Natural killer cell (primary cell): ENCODE measurements around the gene PEX7. TPM values are rescaled to one million over a fixed set of nuclear protein-coding genes. Genes with fewer than 3 reads are reported as not detected.

ENCODE experiments used
- ATAC-seq, 3 donors: fragments of 150-1000 bp in 2 of 3; fragments of 200-7000 bp in 1 of 3; cut with Tn5 transposase; 1 replicate in 1 of 3; 2 replicates in 2 of 3; pipeline ENCODE4 v1.10.0; 2021; ENCODE audit warnings: mild to moderate bottlenecking in 2 of 3, moderate library complexity in 2 of 3
- DNase-seq, 2 donors: peaks; one replicate each; pipeline versions ENCODE4 v3.0.0 to v3.0.0-alpha.2; 2013 to 2021; ENCODE audit warnings: mixed read lengths in 1 of 2
- H3K27ac ChIP-seq: one replicate; pipeline ENCODE4 v1.5.1; 2013; ENCODE audit warnings: mild to moderate bottlenecking, low read length
- H3K27me3 ChIP-seq: one replicate; pipeline ENCODE4 v1.6.1; 2013; ENCODE audit warnings: low read length; ENCODE audit not compliant: control insufficient read depth, insufficient read depth
- H3K36me3 ChIP-seq: one replicate; pipeline ENCODE4 v1.6.1; 2013; ENCODE audit warnings: low read length; ENCODE audit not compliant: control insufficient read depth, insufficient read depth
- H3K4me1 ChIP-seq: one replicate; pipeline ENCODE4 v1.6.1; 2013; ENCODE audit warnings: low read length; ENCODE audit not compliant: control insufficient read depth, insufficient read depth
- H3K4me3 ChIP-seq: one replicate; pipeline ENCODE4 v1.5.1; 2013; ENCODE audit warnings: low read length
- H3K9me3 ChIP-seq: one replicate; pipeline ENCODE4 v1.6.1; 2013; ENCODE audit warnings: low read length; ENCODE audit not compliant: control insufficient read depth, insufficient read depth
- H3K27ac Mint-ChIP-seq, 2 donors: one replicate each; pipeline ENCODE4 v1.8.0; 2022; ENCODE audit warnings: mild to moderate bottlenecking in 2 of 2, mixed read lengths in 2 of 2, moderate library complexity in 1 of 2
- H3K27me3 Mint-ChIP-seq, 2 donors: one replicate each; pipeline ENCODE4 v1.8.0; 2022; ENCODE audit warnings: low read depth in 2 of 2, mixed read lengths in 2 of 2
- H3K36me3 Mint-ChIP-seq: one replicate; pipeline ENCODE4 v1.8.0; 2022; ENCODE audit warnings: mixed read lengths
- H3K4me1 Mint-ChIP-seq, 2 donors: one replicate each; pipeline ENCODE4 v1.8.0; 2022; ENCODE audit warnings: mixed read lengths in 2 of 2
- H3K4me3 Mint-ChIP-seq: one replicate; pipeline ENCODE4 v1.8.0; 2022; ENCODE audit warnings: mild to moderate bottlenecking, moderate library complexity, mixed read lengths
- H3K9me3 Mint-ChIP-seq, 2 donors: one replicate each; pipeline ENCODE4 v1.8.0; 2022; ENCODE audit warnings: mixed read lengths in 2 of 2
- WGBS: methylation state at CpG from one replicate; pipeline ENCODE4 v1.1.7; 2013; ENCODE audit warnings: missing lambda C conversion rate; ENCODE audit not compliant: insufficient coverage; 5-methylcytosine and 5-hydroxymethylcytosine counted together
- intact Hi-C: fragments of 100-400 bp; cut with micrococcal nuclease; formaldehyde crosslinking; loops from one replicate; pipeline ENCODE4 v1.14.2; 2022
- total RNA-seq, 4 donors: library from RNA; stranded (reverse); fragments of 120-200 nt in 1 of 4; gene quantifications; one replicate each; pipeline versions ENCODE4 v1.2.3 to v1.2.4, GENCODE V29; 2013 to 2022
- TF ChIP-seq, protein P1 (sequence below): fragments of 200-600 bp; IDR thresholded peaks from one replicate; pipeline ENCODE4 v1.8.0; 2022; ENCODE audit warnings: antibody characterized with exemption

The PEX7 gene
- total RNA-seq, 3 donors from 2014 or later (not counting 1 experiment from before 2014, with no cell fraction given), result 2.4 to 3.6 (median 2.5) TPM

DNA sequence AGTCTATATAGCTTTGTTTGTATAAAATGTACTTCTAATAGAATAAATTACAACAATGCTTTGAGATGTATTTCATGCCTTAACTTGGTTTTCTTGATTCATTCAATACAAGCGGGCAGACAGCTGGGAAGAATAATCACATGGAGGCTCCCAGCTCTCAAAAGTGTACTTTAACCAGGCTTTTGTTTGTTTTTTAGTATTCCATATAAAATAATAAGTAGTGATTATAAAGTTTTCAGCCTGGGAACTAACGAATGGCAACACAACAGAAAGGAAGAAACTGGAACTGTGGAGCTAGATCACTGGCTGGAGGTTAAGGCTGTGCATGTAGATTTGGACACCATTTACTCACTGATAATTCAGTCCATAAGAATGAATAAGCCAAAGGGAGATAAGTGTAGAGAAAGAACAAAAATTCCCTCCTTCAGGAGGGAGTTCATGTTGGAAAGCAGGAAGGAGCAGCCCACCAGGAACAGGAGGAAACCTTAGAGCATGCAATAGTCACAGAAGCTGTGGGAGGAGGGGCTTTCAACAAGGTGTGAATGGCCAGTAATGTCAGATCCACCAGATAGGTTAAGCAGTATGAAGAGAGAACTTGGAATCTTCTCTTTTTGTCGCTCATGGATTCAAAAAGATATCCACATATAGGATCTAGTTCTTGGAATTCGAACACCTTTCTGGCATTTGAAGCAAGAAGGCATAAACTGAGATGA is 58.5 kb downstream of the PEX7 start:
- TF ChIP-seq, protein P1, sequence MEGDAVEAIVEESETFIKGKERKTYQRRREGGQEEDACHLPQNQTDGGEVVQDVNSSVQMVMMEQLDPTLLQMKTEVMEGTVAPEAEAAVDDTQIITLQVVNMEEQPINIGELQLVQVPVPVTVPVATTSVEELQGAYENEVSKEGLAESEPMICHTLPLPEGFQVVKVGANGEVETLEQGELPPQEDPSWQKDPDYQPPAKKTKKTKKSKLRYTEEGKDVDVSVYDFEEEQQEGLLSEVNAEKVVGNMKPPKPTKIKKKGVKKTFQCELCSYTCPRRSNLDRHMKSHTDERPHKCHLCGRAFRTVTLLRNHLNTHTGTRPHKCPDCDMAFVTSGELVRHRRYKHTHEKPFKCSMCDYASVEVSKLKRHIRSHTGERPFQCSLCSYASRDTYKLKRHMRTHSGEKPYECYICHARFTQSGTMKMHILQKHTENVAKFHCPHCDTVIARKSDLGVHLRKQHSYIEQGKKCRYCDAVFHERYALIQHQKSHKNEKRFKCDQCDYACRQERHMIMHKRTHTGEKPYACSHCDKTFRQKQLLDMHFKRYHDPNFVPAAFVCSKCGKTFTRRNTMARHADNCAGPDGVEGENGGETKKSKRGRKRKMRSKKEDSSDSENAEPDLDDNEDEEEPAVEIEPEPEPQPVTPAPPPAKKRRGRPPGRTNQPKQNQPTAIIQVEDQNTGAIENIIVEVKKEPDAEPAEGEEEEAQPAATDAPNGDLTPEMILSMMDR, result no peak
- no peak for ATAC-seq
- no peaks in the 10 kb centered on the region for H3K27me3 ChIP-seq
- WGBS, result 100% methylated on average over 2 of the region's 4 CpGs
- H3K4me3 ChIP-seq, result no peak overlapping the region
- H3K9me3 ChIP-seq, result no peaks in the 10 kb centered on the region
- Mint-ChIP-seq H3K9me3 (peaks cover 2% of the 10 kb centered on the region in 2 donors), H3K27me3 (no peaks in the 10 kb centered on the region), H3K4me1 (peaks cover 0 to 9% of the 10 kb centered on the region in 2 donors), H3K36me3 (peaks cover 11% of the 10 kb centered on the region), H3K27ac (no peak overlapping the region), H3K4me3 (no peak overlapping the region)
- intact Hi-C loops, result no loop called here
- H3K36me3 ChIP-seq, result no peaks in the 10 kb centered on the region
- H3K4me1 ChIP-seq, result no peaks in the 10 kb centered on the region
- no peak overlapping the region for H3K27ac ChIP-seq
- no peak for DNase-seq

DNA sequence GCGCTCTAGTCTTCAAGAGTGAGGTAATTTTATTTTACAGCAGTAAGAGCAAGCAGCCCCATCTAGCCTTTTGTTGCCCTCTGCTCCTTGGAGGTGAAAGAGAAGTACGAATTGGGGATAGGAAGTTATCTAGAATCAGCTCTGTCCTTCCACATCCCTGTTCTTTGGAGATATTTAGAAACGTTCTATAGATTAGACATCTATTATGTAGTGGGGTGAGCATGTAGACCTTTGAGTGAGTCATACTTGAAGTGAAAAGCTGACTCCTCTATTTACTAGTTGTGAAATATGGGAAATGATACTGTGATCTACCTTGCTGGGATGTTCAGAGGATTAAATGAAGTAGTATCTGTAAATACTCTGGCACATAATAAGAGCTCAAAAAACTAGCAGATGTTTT is 63.7 kb downstream of the PEX7 start:
- no peak for DNase-seq
- Histone ChIP-seq H3K4me3 (no peak overlapping the region), H3K36me3 (no peaks in the 10 kb centered on the region), H3K27me3 (no peaks in the 10 kb centered on the region), H3K9me3 (no peaks in the 10 kb centered on the region), H3K4me1 (no peaks in the 10 kb centered on the region), H3K27ac (no peak overlapping the region)
- Mint-ChIP-seq H3K4me3 (no peak overlapping the region), H3K36me3 (no peaks in the 10 kb centered on the region), H3K9me3 (no peaks in the 10 kb centered on the region), H3K4me1 (peaks cover 0 to 6% of the 10 kb centered on the region in 2 donors), H3K27me3 (no peaks in the 10 kb centered on the region), H3K27ac (no peak overlapping the region)
- intact Hi-C loops, result no loop called here
- ATAC-seq, result no peak
- TF ChIP-seq, protein P1, result no peak
- WGBS, result 89% methylated on average over 3 of the region's 3 CpGs

DNA sequence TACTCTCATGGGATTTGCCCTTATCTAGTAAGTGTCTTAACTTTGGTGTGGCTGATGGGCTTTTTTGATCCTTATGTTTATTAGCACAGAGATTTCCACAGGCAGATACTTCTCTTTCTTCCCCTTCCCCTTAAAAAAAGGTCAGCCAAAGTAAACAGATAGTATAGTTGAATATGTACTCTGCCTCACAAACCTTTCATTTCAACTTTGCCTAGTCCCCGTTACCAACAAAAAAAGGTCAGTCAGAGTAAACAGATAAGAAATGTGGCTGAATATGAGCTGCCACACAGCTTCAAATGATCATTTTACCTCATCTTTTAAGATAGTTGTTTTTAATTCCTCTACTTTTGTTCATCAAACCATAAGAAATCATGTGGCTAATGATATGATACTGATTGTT is 65.6 kb downstream of the PEX7 start:
- Mint-ChIP-seq H3K27ac (no peak overlapping the region), H3K4me3 (no peak overlapping the region), H3K27me3 (no peaks in the 10 kb centered on the region), H3K9me3 (no peaks in the 10 kb centered on the region), H3K4me1 (peaks cover 0 to 6% of the 10 kb centered on the region in 2 donors), H3K36me3 (no peaks in the 10 kb centered on the region)
- TF ChIP-seq, protein P1, result no peak
- no CpG with 5 or more reads among the region's 1 CpG for WGBS
- Histone ChIP-seq H3K27ac (no peak overlapping the region), H3K4me1 (no peaks in the 10 kb centered on the region), H3K4me3 (no peak overlapping the region), H3K27me3 (no peaks in the 10 kb centered on the region), H3K36me3 (no peaks in the 10 kb centered on the region), H3K9me3 (no peaks in the 10 kb centered on the region)
- intact Hi-C loops, result no loop called here
- ATAC-seq (no peak), DNase-seq (no peak)
